Activated CD8-positive, alpha-beta T cell treated with anti-CD3 and anti-CD28 coated beads for 36 hours (primary cell): ENCODE data around the gene PTRH2. TPM values are rescaled to one million over a fixed set of nuclear protein-coding genes. Genes with fewer than 3 reads are reported as not detected.

Experiments
- ATAC-seq: fragments of 200-7000 bp; cut with Tn5 transposase; one replicate; pipeline ENCODE4 v1.10.0; 2021; ENCODE audit warnings: mild to moderate bottlenecking, moderate library complexity
- CTCF ChIA-PET: fragments of 350-600 bp; sonication (Branson Sonifier 250); formaldehyde crosslinking; loops from one replicate; lab custom pipeline; 2021; ENCODE audit warnings: antibody characterized with exemption; lab: Charles Lee
- POLR2A ChIA-PET: fragments of 350-600 bp; sonication (Branson Sonifier 250); formaldehyde crosslinking; loops from one replicate; lab custom pipeline; 2021; ENCODE audit warnings: antibody characterized with exemption; lab: Charles Lee
- DNase-seq: peaks from one replicate; pipeline ENCODE4 v3.0.0-alpha.2; 2020
- H3K27ac Mint-ChIP-seq: one replicate; pipeline ENCODE4 v1.8.0; 2021; ENCODE audit warnings: mild to moderate bottlenecking, mixed read lengths
- H3K27me3 Mint-ChIP-seq: one replicate; pipeline ENCODE4 v1.8.0; 2021; ENCODE audit warnings: mixed read lengths
- H3K36me3 Mint-ChIP-seq: one replicate; pipeline ENCODE4 v1.8.0; 2021; ENCODE audit warnings: low read depth, mixed read lengths
- H3K4me1 Mint-ChIP-seq: one replicate; pipeline ENCODE4 v1.8.0; 2021; ENCODE audit warnings: low read depth, mixed read lengths
- H3K4me3 Mint-ChIP-seq: one replicate; pipeline ENCODE4 v1.8.0; 2021; ENCODE audit warnings: mild to moderate bottlenecking, moderate library complexity, mixed read lengths
- H3K9me3 Mint-ChIP-seq: one replicate; pipeline ENCODE4 v1.8.0; 2021; ENCODE audit warnings: mixed read lengths
- CTCF ChIP-seq: fragments of 200-600 bp; IDR thresholded peaks from one replicate; pipeline ENCODE4 v1.8.0; 2022; ENCODE audit warnings: antibody characterized with exemption, mild to moderate bottlenecking
- intact Hi-C: fragments of 100-400 bp; cut with micrococcal nuclease; formaldehyde crosslinking; loops from one replicate; pipeline ENCODE4 v1.10.0; 2022
- total RNA-seq, 2 experiments: library from RNA; stranded (reverse); gene quantifications; one replicate each; pipeline ENCODE4 v1.2.3, GENCODE V29; 2021

PTRH2 gene
- total RNA-seq, 2 experiments from 2014 or later: 34.2 to 37.4 TPM

GRCh38 chr17:59737324-59737723, 30.1 kb upstream of the PTRH2 start:
- TF ChIP-seq CTCF: no peak
- CTCF ChIA-PET: interaction anchor here (0.9 to 1.5 kb wide), 2 partner anchors 122 to 526 kb away, joined by 3 to 5 read pairs; no protein-coding TSS in a partner anchor
- Mint-ChIP-seq H3K27me3 (no peaks in the 10 kb centered on the region), H3K9me3 (no peaks in the 10 kb centered on the region), H3K27ac (no peak overlapping the region), H3K36me3 (peaks cover 11% of the 10 kb centered on the region), H3K4me3 (no peak overlapping the region), H3K4me1 (no peaks in the 10 kb centered on the region)
- intact Hi-C loops: loop anchor here (10.0 kb wide), 1 partner anchor 317 kb away; no protein-coding TSS in a partner anchor
- ATAC-seq (no peak), DNase-seq (no peak)
- POLR2A ChIA-PET: interaction anchor here (0.5 kb wide), 1 partner anchor 127 kb away, joined by 3 read pairs; no protein-coding TSS in a partner anchor

- no peak for TF ChIP-seq CTCF
- no peak overlapping the region for H3K4me3 Mint-ChIP-seq
- H3K36me3 Mint-ChIP-seq: peaks cover 6% of the 10 kb centered on the region
- H3K4me1 Mint-ChIP-seq: peaks cover 10% of the 10 kb centered on the region
- CTCF ChIA-PET: interaction anchor here (1.1 to 1.6 kb wide), 4 partner anchors 12 to 307 kb away, joined by 3 to 4 read pairs (median 4); no protein-coding TSS in a partner anchor
- no peaks in the 10 kb centered on the region for H3K27me3 Mint-ChIP-seq
- DNase-seq (no peak), ATAC-seq (no peak)
- intact Hi-C loops: loop anchor here (10.0 kb wide), 1 partner anchor 321 kb away; no protein-coding TSS in a partner anchor
- H3K9me3 Mint-ChIP-seq: no peaks in the 10 kb centered on the region
- H3K27ac Mint-ChIP-seq: no peak overlapping the region
- POLR2A ChIA-PET: no interaction called here
Observed at GRCh38 chr17:59734226-59734625, 27.0 kb upstream of the PTRH2 start.

GRCh38 chr17:59733697-59734096, 26.5 kb upstream of the PTRH2 start:
- H3K36me3 Mint-ChIP-seq: peaks cover 6% of the 10 kb centered on the region
- no peaks in the 10 kb centered on the region for H3K27me3 Mint-ChIP-seq
- H3K4me1 Mint-ChIP-seq: peaks cover 12% of the 10 kb centered on the region
- ChIA-PET POLR2A (no interaction called here), CTCF (interaction anchor here (1.1 to 1.6 kb wide), 4 partner anchors 13 to 307 kb away, joined by 3 to 4 read pairs (median 4); no protein-coding TSS in a partner anchor)
- intact Hi-C loops: loop anchor here (10.0 kb wide), 1 partner anchor 321 kb away; no protein-coding TSS in a partner anchor
- H3K9me3 Mint-ChIP-seq: no peaks in the 10 kb centered on the region
- ATAC-seq (no peak), DNase-seq (no peak)
- no peak overlapping the region for H3K4me3 Mint-ChIP-seq
- no peak overlapping the region for H3K27ac Mint-ChIP-seq
- TF ChIP-seq CTCF: no peak

GRCh38 chr17:59730268-59730834, 23.1 kb upstream of the PTRH2 start:
- H3K27ac Mint-ChIP-seq: no peak overlapping the region
- peaks cover 2% of the 10 kb centered on the region for H3K36me3 Mint-ChIP-seq
- POLR2A ChIA-PET: no interaction called here
- H3K4me3 Mint-ChIP-seq: no peak overlapping the region
- DNase-seq: no peak
- ATAC-seq: no peak
- intact Hi-C loops: loop anchor here (10.0 kb wide), 1 partner anchor 324 kb away; no protein-coding TSS in a partner anchor
- TF ChIP-seq CTCF: no peak
- CTCF ChIA-PET: no interaction called here
- no peaks in the 10 kb centered on the region for H3K9me3 Mint-ChIP-seq
- H3K27me3 Mint-ChIP-seq: no peaks in the 10 kb centered on the region
- H3K4me1 Mint-ChIP-seq: peaks cover 13% of the 10 kb centered on the region

GRCh38 chr17:59727817-59728533, 20.7 kb upstream of the PTRH2 start:
- intact Hi-C loops: no loop called here
- Mint-ChIP-seq H3K27ac (no peak overlapping the region), H3K4me1 (peaks cover 16% of the 10 kb centered on the region), H3K27me3 (no peaks in the 10 kb centered on the region), H3K9me3 (no peaks in the 10 kb centered on the region), H3K36me3 (no peaks in the 10 kb centered on the region), H3K4me3 (no peak overlapping the region)
- ChIA-PET CTCF (interaction anchor here (0.7 to 0.9 kb wide), 2 partner anchors 18 to 309 kb away, joined by 3 read pairs; no protein-coding TSS in a partner anchor), POLR2A (no interaction called here)
- ATAC-seq: no peak
- no peak for DNase-seq
- TF ChIP-seq CTCF: no peak
